AG08396 (cell line): ENCODE results near the gene DPYD.
A peak's percentile ranks its signal among the peaks of the same experiment; 100 is the strongest.
"Not testable (repeated sequence)": the region's sequence is repeated elsewhere in the genome, so short reads cannot be mapped to it uniquely, and the experiment has no call there.

ENCODE experiments used
- DNase-seq: peaks from one replicate; pipeline ENCODE4 v3.0.0; 2012; ENCODE audit warnings: low spot score, mixed read lengths

The DPYD gene

GRCh38 chr1:97364086-97364485 lies 556.7 kb downstream of the DPYD start:
- DNase-seq = peak; percentile 14

GRCh38 chr1:97356309-97356708 lies 564.5 kb downstream of the DPYD start:
- no peak for DNase-seq

- DNase-seq = no peak
Measured at GRCh38 chr1:97352936-97353382, 567.9 kb downstream of the DPYD start.

- DNase-seq = no peak
Measured at GRCh38 chr1:97351846-97352245, 569.0 kb downstream of the DPYD start.

GRCh38 chr1:97350662-97351061 lies 570.2 kb downstream of the DPYD start:
- no peak for DNase-seq

GRCh38 chr1:97350241-97350640 lies 570.6 kb downstream of the DPYD start:
- no peak for DNase-seq

- DNase-seq = not testable (repeated sequence)
Measured at GRCh38 chr1:97349794-97350193, 571.0 kb downstream of the DPYD start.

GRCh38 chr1:97348599-97349265 lies 572.1 kb downstream of the DPYD start:
- DNase-seq = no peak

GRCh38 chr1:97340951-97341350 lies 579.9 kb downstream of the DPYD start:
- DNase-seq = peak; percentile 33

- no peak for DNase-seq
Measured at GRCh38 chr1:97338347-97338746, 582.5 kb downstream of the DPYD start.

- DNase-seq = no peak
Measured at GRCh38 chr1:97337250-97338030, 583.4 kb downstream of the DPYD start.

GRCh38 chr1:97334454-97334853 lies 586.4 kb downstream of the DPYD start:
- peak; percentile 29 for DNase-seq

- DNase-seq = no peak
Measured at GRCh38 chr1:97332716-97333115, 588.1 kb downstream of the DPYD start.

GRCh38 chr1:97331165-97331564 lies 589.7 kb downstream of the DPYD start:
- DNase-seq = no peak

GRCh38 chr1:97314685-97315084 lies 606.1 kb downstream of the DPYD start:
- no peak for DNase-seq

GRCh38 chr1:97308131-97308530 lies 612.7 kb downstream of the DPYD start:
- DNase-seq = peak; percentile 4

- DNase-seq = no peak
Measured at GRCh38 chr1:97307568-97307967, 613.3 kb downstream of the DPYD start.

- DNase-seq = no peak
Measured at GRCh38 chr1:97307151-97307550, 613.7 kb downstream of the DPYD start.

- no peak for DNase-seq
Measured at GRCh38 chr1:97306504-97306903, 614.3 kb downstream of the DPYD start.

GRCh38 chr1:97304366-97304765 lies 616.5 kb downstream of the DPYD start:
- no peak for DNase-seq

GRCh38 chr1:97298966-97299365 lies 621.9 kb downstream of the DPYD start:
- DNase-seq = no peak

- DNase-seq = no peak
Measured at GRCh38 chr1:97297611-97298010, 623.2 kb downstream of the DPYD start.

- no peak for DNase-seq
Measured at GRCh38 chr1:97281962-97282361, 638.9 kb downstream of the DPYD start.
